Fibroblast of skin of left biceps (primary cell): Measurements from ENCODE around the gene VGLL4.
"Not testable (repeated sequence)": the region's sequence is repeated elsewhere in the genome, so short reads cannot be mapped to it uniquely, and the experiment has no call there.

Experiments used
- DNase-seq, 2 experiments: peaks; one replicate each; pipeline ENCODE4 v3.0.0-alpha.2; 2013; ENCODE audit warnings: low read depth in 2 of 2

VGLL4 gene

DNA sequence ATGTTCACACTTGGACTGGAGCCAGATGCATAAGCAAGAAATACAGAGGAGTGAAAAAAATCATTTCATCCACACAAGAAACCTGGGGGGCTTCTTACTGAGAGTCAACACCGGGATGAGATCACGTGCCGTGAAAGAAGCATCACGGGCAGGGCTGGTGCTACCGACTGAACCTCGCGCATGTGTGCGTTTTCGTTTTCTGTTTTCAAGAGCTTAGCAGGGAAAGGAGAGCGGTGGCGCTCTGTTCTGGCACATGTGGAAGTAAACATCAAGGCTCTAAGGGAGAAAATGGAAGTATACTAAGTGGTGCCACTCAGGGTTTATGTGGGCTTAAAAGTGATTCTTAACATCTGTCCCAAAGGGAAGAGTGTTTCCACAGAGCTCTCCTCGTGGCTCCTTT, 55.9 kb downstream of the VGLL4 start:
- no peak for DNase-seq

DNA sequence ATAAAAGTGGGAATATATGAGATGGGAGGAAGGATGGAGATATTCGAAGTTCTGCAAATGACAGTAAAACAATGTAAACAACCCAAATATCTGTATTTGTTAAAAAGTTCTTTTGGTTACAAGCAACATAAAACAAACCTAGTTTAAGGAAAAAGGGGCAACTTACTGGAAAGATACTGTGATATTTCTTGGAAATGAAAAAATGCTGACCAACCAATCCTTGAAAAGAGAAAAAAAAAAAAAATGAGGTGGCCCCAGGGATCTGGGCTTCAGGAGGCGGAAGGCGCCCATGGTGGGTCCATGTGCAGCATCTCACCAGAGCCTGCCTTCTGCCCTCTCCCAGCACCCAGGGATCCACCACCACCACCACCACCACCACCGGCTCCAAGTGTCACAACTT, 59.1 kb downstream of the VGLL4 start:
- no peak for DNase-seq

DNA sequence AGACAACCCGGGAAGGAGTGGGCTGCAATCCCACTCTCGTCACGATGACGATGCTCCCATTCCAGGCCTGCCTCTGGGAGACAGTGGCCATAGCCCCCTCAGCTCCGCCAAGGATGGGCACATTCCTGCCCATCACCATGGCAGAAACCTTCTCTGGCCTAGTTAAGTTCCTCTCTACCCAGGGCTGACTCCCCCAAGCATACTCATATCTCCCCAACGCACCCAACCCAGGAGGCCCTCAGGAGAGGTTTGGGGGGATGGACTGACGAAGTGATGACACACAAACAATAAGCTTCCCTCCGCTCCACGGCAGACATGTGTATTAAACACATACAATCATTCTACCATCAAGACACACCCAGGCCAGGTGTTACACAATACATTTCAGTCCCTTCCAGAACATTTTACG, 60.1 kb downstream of the VGLL4 start:
- DNase-seq = no peak

DNA sequence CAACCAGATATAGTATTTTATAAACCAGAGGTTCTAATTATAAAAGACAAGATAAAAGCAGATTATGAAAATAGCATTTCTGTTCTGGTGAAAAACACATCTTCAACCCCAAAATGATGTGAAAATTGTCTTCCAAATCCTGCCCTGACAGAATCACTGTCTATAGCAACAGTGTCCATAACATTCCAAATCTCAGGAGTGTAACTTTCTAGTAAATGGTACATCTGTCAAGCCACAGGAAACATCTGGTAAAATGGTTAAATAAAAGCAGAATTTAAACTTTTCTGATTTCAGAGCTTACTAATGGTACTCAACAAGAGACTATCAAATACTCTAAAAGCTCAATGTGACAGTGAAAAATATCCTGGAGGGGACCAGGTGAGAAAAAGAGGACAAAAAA, 60.5 kb downstream of the VGLL4 start:
- no peak for DNase-seq

DNA sequence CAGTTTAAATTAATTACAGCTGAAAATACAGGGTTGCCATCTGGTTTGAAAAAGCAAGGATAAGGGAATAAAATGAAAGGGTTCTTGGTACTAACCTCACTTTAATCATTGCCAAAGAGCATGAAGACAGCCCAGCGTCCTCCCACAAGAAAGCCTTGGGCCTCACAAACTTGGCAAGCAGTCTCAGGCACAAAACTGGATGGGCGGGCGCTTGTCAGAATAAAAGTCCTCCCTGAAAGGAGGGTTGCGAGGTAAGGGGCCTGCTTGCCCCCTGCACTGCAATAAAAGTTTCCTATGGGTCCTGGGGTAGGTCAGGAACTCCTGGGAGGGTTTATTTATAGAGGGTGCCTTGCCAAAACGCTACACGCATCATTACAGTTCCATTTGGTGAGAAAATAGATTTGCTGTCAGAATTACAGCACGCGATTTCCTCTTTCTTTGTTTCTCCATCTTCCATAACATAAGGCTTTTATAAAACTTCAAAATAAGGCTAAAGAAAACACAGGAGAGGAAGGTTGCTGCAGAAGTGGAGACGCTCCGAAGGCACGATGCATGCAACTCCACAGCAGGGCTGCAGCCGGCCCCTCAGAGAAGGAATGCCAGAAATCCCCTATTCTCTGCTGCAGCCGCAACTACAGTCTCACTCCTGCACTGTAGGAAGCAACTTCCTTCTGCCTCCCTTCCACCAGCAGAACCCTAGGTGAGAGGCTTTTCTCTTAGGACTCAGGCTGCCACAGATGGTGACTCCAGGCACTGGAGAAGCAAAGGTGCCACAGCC, 61.3 kb downstream of the VGLL4 start:
- DNase-seq = peak; percentile 83 to 87

DNA sequence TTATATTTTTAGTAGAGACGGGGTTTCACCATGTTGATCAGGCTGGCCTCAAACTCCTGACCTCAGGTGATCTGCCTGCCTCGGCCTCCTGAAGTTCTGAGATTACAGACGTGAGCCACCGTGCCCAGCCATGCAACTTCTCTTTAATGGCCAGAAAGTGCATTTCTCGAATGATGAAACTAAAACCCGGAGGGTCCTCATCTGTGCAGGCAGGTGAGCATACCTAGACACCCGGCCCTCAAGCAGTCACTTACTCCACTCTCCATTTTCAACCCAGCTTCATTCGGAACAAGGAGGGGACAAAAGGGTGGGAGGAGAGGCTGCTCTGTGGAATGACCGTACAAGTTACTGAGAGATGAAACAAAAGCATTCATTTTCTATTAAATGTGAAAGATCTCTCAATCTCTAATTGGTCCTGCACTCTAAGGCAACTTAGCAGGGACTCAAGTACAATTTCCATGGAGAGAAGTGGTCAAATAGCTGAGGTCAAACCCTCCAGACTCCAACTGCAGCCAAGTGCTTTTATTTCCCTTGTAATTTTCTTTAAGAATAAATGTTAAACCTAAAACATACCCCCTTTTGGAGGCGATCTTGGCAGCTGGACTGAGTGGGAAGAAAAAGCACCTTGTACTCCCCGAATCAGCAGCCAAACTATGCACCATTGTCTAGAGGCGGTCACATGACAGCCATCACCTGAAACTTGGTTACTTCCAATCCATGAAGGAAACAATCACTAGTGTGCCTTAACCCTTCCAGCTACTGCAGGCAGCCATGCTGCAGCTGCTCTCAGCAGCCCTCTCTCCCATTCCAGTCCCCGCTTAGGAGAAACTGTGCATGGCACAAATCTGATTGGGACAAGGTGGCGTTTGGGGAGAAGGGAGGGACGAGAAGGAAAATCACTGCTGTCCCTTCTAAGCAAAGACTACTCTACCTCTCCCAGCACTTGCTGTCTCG, 62.2 kb downstream of the VGLL4 start:
- DNase-seq = no peak

DNA sequence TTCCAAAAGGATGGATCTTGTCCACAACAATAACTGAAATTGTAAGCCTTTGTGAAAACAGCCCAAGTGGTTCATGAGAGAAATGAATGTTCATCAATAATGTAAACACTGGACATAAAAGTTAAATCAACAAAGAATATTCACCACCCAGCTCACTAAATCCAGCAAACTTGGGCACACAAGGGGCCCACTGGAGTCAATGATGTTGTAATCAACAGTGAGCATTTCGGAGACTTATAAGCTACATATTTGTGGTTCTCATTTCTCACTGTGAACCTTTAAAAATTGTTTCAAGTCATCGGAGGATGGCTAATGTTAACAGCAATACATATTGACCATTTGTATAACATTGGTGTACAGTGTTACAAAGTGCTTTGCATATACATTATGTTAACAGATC, 63.1 kb downstream of the VGLL4 start:
- no peak for DNase-seq

DNA sequence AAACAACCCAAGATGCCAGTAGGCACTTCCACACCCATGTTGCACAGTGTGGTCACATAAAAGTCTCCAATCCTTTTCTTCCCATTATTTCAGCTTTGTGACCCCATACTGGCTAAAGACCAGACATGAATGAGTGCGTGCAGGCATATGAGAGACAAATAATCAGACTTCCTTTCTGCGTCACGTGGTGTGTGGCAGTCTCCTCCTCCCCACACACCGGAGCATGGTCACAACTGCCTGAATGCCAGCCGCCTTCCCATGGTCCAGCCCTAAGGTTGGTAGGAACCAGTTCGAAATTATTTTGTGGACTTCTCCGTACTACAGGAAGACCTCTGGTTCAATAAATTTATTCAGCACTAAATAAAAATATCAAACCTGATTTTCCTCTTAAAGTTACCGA, 65.5 kb downstream of the VGLL4 start:
- DNase-seq = no peak

DNA sequence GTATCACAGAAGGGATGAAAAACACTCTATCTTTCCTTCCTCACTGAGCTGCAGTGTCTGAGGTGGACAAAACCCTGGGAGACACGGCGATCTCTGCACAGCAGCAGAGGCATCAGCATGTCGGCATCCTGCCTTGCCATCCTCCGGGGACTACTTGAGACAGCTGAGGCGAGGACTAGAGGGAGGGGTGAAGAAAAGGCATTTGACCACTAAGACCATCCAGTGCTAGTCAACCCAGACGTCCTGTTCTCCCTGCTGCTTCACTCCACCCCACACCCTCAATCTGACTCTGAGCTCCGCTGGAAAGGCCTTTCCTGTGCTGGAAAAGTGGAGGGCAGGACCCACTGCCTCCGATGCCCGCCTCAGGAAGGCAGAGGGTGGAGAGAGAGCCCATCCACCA, 67.3 kb downstream of the VGLL4 start:
- DNase-seq = no peak

DNA sequence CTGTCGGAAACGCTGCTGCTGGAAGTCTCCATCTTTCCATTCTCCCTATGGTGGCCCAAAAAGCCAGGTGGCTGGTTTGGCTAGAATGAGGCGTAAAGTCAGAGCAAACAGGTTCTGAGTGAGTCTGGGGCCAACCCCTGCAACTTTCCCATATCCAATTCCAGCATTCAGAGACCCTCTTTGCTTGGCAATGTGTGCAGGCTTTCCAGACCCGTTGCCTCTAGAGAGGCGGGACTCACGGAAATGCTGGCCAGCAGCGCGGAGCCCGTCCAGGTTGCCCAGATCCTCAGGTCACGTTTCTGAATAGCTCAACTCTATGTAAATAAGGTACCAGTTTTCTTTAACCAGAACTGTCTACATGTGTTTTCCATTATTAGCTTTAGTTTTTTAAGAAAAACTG, 68.0 kb downstream of the VGLL4 start:
- no peak for DNase-seq

DNA sequence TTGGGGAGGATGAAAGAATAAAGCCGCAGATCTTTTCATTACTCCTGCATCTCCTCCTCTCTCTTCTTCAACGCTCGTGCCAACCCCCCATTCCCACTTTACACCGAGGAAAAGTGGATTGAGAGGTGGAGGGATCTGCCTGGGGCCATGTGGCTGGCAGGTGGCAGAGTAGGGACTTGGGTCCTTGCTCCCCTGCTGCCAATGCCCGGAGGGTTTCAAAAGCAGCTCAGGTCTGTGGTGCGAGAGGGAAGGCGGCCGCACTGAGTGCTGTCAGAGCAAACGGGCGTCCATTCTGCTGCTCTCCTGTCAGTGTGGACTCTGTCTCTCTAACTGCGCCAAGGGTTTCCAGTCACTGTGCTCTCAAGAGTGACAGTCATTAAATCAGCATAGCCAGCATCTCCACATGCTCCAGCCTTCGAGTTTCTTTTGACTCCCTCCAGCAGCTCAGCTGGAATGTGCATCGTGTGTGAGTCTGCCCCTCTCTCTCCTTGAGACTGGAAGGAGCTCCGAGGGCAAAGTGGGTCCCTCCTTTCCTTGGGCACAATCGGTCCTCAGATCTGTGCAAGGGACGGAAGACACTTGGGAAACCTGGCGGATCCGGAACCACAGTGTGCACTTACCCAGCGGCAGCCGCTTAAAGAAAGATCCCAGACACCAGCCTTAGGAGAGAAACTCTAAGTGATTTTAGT, 68.6 kb downstream of the VGLL4 start:
- no peak for DNase-seq

DNA sequence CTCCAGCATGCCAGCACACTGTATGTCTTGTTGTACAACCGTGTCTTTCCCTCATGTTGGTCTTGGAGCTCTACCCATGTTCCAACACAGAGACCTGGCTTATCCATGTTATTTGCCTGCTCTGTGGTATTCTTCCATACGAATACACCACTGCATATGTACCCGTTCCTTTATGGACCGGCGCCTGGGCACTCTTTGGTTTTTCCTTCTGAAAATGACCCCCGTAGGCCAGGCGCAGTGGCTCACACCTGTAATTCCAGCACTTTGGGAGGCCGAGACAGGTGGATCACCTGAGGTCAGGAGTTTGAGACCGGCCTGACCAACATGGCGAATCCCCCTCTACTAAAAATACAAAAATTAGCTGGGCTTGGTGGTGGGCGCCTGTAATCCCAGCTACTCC, 71.1 kb downstream of the VGLL4 start:
- DNase-seq = not testable (repeated sequence)

DNA sequence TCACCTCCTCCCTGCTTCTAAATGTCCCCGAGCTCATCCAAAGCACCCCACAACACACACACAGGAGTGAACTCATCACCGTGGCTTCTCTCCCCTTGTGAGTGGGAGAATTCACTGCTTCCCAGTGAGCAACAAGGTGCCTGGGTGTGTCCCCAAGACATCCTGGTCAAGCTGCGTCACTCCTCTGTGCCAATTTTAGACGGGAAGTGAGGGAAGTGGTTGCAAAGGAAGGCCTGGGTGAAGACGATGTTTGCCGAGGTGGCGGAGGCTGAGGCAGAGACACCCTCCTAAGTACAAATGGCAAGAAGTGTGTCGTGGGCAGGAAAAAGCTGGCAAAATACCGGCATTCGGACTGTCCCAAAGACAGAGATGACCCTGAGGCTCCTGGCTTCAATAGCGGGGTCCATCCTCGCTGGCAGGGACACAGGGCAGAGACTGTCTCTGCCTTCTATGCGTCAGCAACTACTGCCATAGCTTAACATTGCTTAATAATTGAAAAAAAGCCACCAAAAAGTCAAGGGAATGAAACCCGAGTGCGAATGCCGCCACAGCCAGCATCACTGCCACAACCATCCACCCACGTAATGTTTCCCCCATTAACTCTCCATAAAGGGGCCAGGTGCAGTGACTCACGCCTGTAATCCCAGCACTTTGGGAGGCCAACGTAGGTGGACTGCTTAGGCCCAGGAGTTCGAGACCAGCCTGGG, 72.8 kb downstream of the VGLL4 start:
- DNase-seq = no peak

DNA sequence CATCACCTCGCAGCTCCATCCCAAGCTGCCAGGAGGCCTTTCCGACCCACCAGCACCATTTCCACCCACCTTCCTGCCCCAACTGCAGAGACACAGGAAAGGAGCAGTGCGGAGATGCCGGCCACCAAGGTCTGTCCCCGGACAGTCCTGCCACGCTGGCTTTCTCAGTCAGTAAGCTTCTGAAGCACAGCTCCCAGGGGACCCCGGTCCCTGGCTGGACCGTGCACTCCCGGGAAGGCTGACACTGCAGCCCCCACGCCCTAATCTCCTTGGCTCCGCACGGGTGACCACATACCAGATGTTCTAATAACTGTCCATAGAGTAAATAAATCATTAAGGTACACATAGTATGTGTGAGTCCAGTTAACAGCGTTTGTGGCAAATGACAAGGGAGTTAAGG, 73.5 kb downstream of the VGLL4 start:
- DNase-seq = no peak

DNA sequence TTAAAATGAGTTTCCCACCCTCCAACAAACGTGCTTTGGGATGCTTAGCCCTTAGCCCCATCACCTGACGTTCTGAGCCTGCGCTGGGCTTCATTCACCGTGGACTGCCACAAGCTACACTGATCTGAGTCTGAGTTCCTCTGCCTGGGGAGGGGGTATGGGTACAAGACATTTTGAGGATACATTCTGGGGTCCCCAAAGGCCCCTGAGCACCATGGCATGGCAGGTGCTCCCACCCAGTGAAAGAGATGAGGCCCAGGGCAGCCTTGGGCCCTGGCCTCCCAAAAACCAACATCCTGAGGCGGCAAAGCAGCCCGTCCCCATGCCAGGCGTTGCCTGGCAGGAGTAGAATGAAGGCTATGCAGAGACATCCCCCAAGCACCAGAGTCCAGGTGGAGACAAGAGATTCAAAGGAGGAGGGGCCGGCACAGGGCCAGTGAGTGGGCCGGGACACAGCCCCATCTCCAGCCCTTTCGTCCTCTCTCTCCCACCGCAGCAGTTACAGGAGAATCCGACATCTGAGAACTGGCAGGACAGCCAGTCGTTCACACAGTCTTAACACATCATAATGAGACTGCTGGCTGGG, 74.5 kb downstream of the VGLL4 start:
- DNase-seq = no peak

DNA sequence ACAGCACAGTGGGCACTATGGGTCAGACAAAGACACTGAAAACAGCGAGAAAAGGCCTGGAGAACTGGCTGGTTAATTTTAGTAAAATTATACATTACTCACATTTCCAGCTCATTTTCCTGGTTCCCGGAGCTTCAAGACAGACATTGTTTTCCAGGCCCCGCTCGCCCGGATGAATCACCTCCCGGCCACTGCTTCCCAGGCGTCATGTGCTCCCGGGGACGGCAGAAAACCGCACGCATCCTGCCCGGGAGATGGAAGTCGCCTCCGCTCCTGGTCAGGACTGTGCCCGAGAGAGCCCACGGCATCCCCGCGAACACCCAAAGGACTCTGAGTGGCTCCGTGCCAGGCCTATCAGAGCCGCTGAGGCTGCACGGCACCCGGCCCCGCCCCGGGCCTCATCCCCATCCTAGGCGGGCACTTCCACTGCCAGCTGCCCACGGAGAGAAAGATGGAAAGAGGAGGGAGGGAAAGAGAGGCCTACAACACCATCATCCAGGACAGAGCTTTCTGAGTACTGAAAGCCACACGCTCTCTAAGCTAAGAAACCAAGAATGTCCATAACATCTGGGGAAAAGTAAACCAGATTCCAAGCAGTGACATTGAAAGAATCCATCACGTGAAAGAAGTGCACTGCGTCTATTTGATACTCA, 75.1 kb downstream of the VGLL4 start:
- DNase-seq = peak in 1 of 2 experiments; percentile 49

DNA sequence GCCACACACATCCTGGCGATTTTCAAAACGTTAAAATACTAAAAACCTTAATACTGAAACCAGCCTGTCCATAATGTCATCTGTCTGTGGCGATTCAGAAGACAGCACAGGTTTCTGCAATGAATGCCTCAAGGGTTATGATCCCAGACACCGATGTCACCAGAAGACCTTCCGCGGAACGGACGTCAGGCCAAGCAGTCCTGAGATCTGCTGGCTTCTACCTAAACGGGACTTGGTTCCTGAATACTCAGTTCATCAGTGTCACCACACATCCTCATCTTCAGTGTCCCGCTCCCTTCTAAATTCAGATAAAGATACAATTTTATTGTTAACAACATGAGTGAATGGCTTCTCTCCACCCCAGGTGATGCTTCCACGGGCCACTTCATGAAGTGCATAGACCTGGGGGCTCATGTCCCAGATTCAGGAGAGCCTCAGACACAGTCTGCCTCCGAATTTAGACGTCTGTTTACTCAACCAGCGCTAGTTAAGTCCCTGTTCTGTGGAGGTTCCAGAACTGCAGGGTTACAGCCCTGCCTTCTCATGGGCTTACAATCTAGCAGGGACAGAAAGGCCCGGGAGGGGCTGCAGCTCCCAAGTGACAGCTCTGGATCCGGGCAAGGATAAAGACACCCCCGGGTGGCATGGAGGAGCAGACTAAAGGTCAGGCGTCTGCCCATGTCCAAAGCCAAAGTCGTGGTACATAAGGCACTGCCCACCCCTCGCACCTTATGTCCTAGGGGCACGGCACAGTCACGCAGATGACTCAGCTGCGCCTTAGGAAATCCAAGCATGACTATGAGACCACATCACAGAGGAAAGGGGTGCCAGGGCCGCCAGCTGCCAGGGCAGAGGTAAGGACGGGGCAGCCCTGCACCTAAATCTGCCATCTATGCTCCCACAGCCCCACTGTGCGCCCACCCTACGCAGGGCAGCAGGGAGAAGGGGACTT, 75.9 kb downstream of the VGLL4 start:
- no peak for DNase-seq

DNA sequence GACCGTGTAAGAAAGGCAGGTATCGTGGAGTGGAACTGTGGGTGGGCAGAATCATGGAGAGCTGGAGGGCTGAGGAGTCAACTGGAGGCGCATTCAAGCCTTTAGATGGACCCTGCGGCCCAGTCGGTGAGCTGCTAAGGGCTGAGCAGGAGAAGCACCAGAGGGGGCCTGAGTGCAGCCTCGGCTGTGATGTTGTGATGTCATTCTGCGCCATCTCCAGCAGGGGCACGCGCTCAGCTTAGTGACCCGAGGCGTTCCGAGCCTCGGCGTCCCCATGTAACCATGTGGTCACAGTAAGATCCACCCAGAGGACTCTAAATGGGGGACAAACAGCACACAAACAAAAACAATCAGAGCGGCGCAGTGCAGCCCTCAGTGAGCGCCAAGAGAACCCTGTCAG, 76.8 kb downstream of the VGLL4 start:
- DNase-seq = no peak

DNA sequence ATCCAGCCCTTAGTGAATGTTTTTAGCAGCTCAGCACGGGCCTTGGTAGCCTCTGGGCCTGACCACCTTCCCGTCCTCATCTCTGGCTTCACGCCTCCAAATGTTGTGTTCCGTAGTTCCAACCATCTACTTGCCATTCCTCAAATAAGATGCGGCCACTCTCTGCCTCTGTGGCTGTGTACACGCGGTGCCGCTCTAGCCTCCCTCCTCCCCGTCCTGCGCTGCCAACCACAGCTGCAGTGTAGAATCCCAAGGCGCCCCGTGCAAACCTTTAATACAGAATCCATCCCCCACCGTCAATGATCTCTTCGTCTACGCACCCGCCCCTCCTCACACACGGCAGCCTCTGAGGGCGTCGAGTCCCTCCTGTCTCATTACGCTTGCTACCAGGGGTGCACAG, 77.2 kb downstream of the VGLL4 start:
- DNase-seq = no peak

DNA sequence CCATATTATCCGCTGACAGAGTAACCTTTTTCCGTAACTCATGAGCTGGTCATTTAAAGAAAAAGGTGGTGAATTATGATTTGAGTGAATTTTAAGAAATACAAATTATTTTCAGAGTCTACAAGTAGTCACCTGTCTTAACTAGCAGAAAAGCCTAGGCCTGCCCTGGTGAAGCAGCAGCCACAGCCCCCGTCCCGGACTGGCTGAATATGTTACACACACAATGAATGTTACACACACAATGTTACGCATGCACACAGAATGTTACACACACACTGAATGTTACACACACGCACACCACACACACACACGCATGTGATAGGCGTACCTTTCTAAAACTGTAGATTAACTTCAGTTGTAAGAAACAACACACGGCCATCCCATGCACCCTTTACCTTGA, 77.8 kb downstream of the VGLL4 start:
- no peak for DNase-seq
